Activated T-cell treated with anti-CD3 and anti-CD28 coated beads for 4 hours (primary cell): ENCODE results near the gene DNAJB7.
"Not testable (repeated sequence)": the region's sequence is repeated elsewhere in the genome, so short reads cannot be mapped to it uniquely, and the experiment has no call there.

Source experiments
- DNase-seq: peaks from one replicate; pipeline ENCODE4 v3.0.0-alpha.2; 2020

The DNAJB7 gene

GRCh38 chr22:40862013-40862412, at the start of gene DNAJB7:
Gene DNAJB7 (minus strand): TSS chr22:40862113. CDS start chr22:40861994, 119 bp downstream.
- DNase-seq, result no peak

GRCh38 chr22:40908895-40909294, 47.0 kb upstream of the DNAJB7 start:
- no peak for DNase-seq

- no peak for DNase-seq
These were observed 42.2 kb upstream of the DNAJB7 start for GRCh38 chr22:40904101-40904500.

GRCh38 chr22:40898850-40899357, 37.0 kb upstream of the DNAJB7 start:
- no peak for DNase-seq

- no peak for DNase-seq
These were observed 32.5 kb upstream of the DNAJB7 start for GRCh38 chr22:40894417-40894816.

- DNase-seq, result no peak
These were observed 29.0 kb upstream of the DNAJB7 start for GRCh38 chr22:40890881-40891280.

GRCh38 chr22:40889116-40889515, 27.2 kb upstream of the DNAJB7 start:
- DNase-seq, result no peak

- no peak for DNase-seq
These were observed 17.0 kb upstream of the DNAJB7 start for GRCh38 chr22:40878922-40879321.

GRCh38 chr22:40877488-40877887, 15.6 kb upstream of the DNAJB7 start:
- no peak for DNase-seq

GRCh38 chr22:40876907-40877306, 15.0 kb upstream of the DNAJB7 start:
- no peak for DNase-seq

- no peak for DNase-seq
These were observed 13.2 kb upstream of the DNAJB7 start for GRCh38 chr22:40875111-40875510.

- DNase-seq, result no peak
These were observed 12.1 kb upstream of the DNAJB7 start for GRCh38 chr22:40874016-40874415.

- not testable (repeated sequence) for DNase-seq
These were observed 6.5 kb upstream of the DNAJB7 start for GRCh38 chr22:40868379-40868778.

GRCh38 chr22:40867109-40867508, 5.2 kb upstream of the DNAJB7 start:
- no peak for DNase-seq

GRCh38 chr22:40862537-40862936, 624 bp upstream of the DNAJB7 start:
- no peak for DNase-seq

- DNase-seq, result peak; percentile 2
These were observed 4.5 kb downstream of the DNAJB7 start for GRCh38 chr22:40857309-40857855.

- DNase-seq, result peak; percentile 95
These were observed 5.2 kb downstream of the DNAJB7 start, which contains the start of the genes ST13 and XPNPEP3 for GRCh38 chr22:40856513-40857308. Gene ST13 (minus strand): TSS chr22:40856639. CDS start chr22:40856540, 99 bp downstream. Gene XPNPEP3 (plus strand): TSS chr22:40857148. CDS start chr22:40857182, 34 bp downstream.

GRCh38 chr22:40855979-40856512, 5.9 kb downstream of the DNAJB7 start:
- no peak for DNase-seq

- DNase-seq, result peak; percentile 3
These were observed 6.6 kb downstream of the DNAJB7 start for GRCh38 chr22:40855071-40855978.

GRCh38 chr22:40853961-40854360, 8.0 kb downstream of the DNAJB7 start:
- DNase-seq, result no peak

GRCh38 chr22:40853333-40853732, 8.6 kb downstream of the DNAJB7 start:
- no peak for DNase-seq

- DNase-seq, result not testable (repeated sequence)
These were observed 16.1 kb downstream of the DNAJB7 start for GRCh38 chr22:40845816-40846215.

GRCh38 chr22:40844951-40845350, 17.0 kb downstream of the DNAJB7 start:
- no peak for DNase-seq
